IMR-90 (cell line): ENCODE measurements around the gene CPAMD8. TPM values are rescaled to one million over a fixed set of nuclear protein-coding genes. Genes with fewer than 3 reads are reported as not detected.

Experiments used
- ATAC-seq: fragments of 200-7000 bp; cut with Tn5 transposase; 2 replicates; pipeline ENCODE4 v1.9.1; 2020; ENCODE audit warnings: low read depth, mild to moderate bottlenecking, moderate library complexity
- BruUV-seq: library from RNA; stranded (reverse); fragments of 400-500 nt; replicated peaks from 2 replicates; lab custom pipeline; 2021; lab: Mats Ljungman, UMichigan
- CTCF ChIA-PET: fragments of 300-600 bp; formaldehyde crosslinking; extraction: SDS; loops from one replicate; lab custom pipeline; 2021; ENCODE audit warnings: antibody characterized with exemption; lab: Yijun Ruan, JAX
- POLR2A ChIA-PET: fragments of 300-600 bp; sonication (Branson Sonifier 250); formaldehyde crosslinking; loops from one replicate; lab custom pipeline; 2022; ENCODE audit warnings: antibody characterized with exemption; ENCODE audit not compliant: unreplicated experiment; lab: Charles Lee
- DNase-seq: peaks from one replicate; pipeline ENCODE4 v3.0.0; 2013
- H2AFZ ChIP-seq: replicated peaks from 2 replicates; pipeline ENCODE3; 2013; ENCODE audit warnings: low read length, mild to moderate bottlenecking; ENCODE audit not compliant: poor library complexity
- H2AK5ac ChIP-seq: 2 replicates; pipeline ENCODE4 v1.6.1; 2013; ENCODE audit warnings: low read depth, low read length, inconsistent platforms
- H2AK9ac ChIP-seq: replicated peaks from 2 replicates; pipeline ENCODE3; 2013; ENCODE audit warnings: mild to moderate bottlenecking, low read depth, low read length, moderate library complexity; ENCODE audit not compliant: poor library complexity
- H2BK120ac ChIP-seq: 2 replicates; pipeline ENCODE4 v1.6.1; 2013; ENCODE audit warnings: low read depth, low read length, inconsistent platforms
- H2BK15ac ChIP-seq: 3 replicates; pipeline ENCODE4 v1.6.1; 2013; ENCODE audit warnings: low read depth, low read length, inconsistent platforms
- H2BK20ac ChIP-seq: 2 replicates; pipeline ENCODE4 v1.6.1; 2013; ENCODE audit warnings: low read depth, mild to moderate bottlenecking, inconsistent platforms, low read length, moderate library complexity
- H2BK5ac ChIP-seq: 2 replicates; pipeline ENCODE4 v1.6.1; 2013; ENCODE audit warnings: mild to moderate bottlenecking, low read depth, low read length, inconsistent platforms; ENCODE audit not compliant: poor library complexity, severe bottlenecking
- H3K14ac ChIP-seq: replicated peaks from 2 replicates; pipeline ENCODE4 v1.6.1; 2013; ENCODE audit warnings: low read depth, low read length, inconsistent platforms
- H3K18ac ChIP-seq: 2 replicates; pipeline ENCODE4 v1.6.1; 2013; ENCODE audit warnings: low read depth, low read length, control low read depth
- H3K23ac ChIP-seq: 2 replicates; pipeline ENCODE4 v1.6.1; 2013; ENCODE audit warnings: low read depth, low read length, inconsistent platforms
- H3K27ac ChIP-seq: 2 replicates; pipeline ENCODE4 v1.5.1; 2013; ENCODE audit warnings: mild to moderate bottlenecking, control low read depth, low read length; ENCODE audit not compliant: insufficient read depth
- H3K27me3 ChIP-seq: 2 replicates; pipeline ENCODE4 v1.6.1; 2013; ENCODE audit warnings: low read length; ENCODE audit not compliant: control insufficient read depth, insufficient read depth
- H3K36me3 ChIP-seq: 2 replicates; pipeline ENCODE4 v1.6.1; 2013; ENCODE audit warnings: low read length, mixed read lengths; ENCODE audit not compliant: control insufficient read depth, insufficient read depth
- H3K4ac ChIP-seq: 2 replicates; pipeline ENCODE4 v1.6.1; 2013; ENCODE audit warnings: low read depth, low read length, inconsistent platforms
- H3K4me1 ChIP-seq: 2 replicates; pipeline ENCODE4 v1.6.1; 2013; ENCODE audit warnings: low read length, mixed read lengths; ENCODE audit not compliant: control insufficient read depth, insufficient read depth
- H3K4me2 ChIP-seq: 2 replicates; pipeline ENCODE4 v1.6.1; 2013; ENCODE audit warnings: low read depth, mild to moderate bottlenecking, control low read depth, low read length, moderate library complexity
- H3K4me3 ChIP-seq: 2 replicates; pipeline ENCODE4 v1.5.1; 2013; ENCODE audit warnings: low read depth, mild to moderate bottlenecking, control low read depth, low read length, moderate library complexity; ENCODE audit not compliant: insufficient read depth
- H3K56ac ChIP-seq: 2 replicates; pipeline ENCODE4 v1.6.1; 2013; ENCODE audit warnings: low read length, inconsistent platforms; ENCODE audit not compliant: insufficient read depth; ENCODE audit errors: extremely low read depth
- H3K79me1 ChIP-seq, 2 experiments: 2 replicates each; pipeline ENCODE4 v1.6.1; 2013; ENCODE audit warnings: low read length in 2 of 2, inconsistent platforms in 1 of 2, low read depth in 1 of 2
- H3K9ac ChIP-seq: 2 replicates; pipeline ENCODE4 v1.6.1; 2013; ENCODE audit warnings: low read depth, low read length, control low read depth
- H3K9me1 ChIP-seq: 2 replicates; pipeline ENCODE4 v1.6.1; 2013; ENCODE audit warnings: low read length, inconsistent platforms; ENCODE audit not compliant: insufficient read depth
- H3K9me3 ChIP-seq: 2 replicates; pipeline ENCODE4 v1.6.1; 2013; ENCODE audit warnings: low read length; ENCODE audit not compliant: control insufficient read depth, insufficient read depth
- H4K20me1 ChIP-seq: 2 replicates; pipeline ENCODE4 v1.6.1; 2013; ENCODE audit warnings: low read length, inconsistent platforms; ENCODE audit not compliant: insufficient read depth
- H4K5ac ChIP-seq: 2 replicates; pipeline ENCODE4 v1.6.1; 2013; ENCODE audit warnings: mild to moderate bottlenecking, low read depth, low read length, control low read depth
- H4K8ac ChIP-seq, 2 experiments: 2 replicates each; pipeline ENCODE4 v1.6.1; 2013; ENCODE audit warnings: low read depth in 2 of 2, low read length in 2 of 2, control low read depth in 1 of 2, inconsistent platforms in 1 of 2
- H4K91ac ChIP-seq: 2 replicates; pipeline ENCODE4 v1.6.1; 2013; ENCODE audit warnings: low read depth, low read length, inconsistent platforms; ENCODE audit not compliant: insufficient read depth
- BHLHE40 ChIP-seq: fragments of 150-350 bp; IDR thresholded peaks from 2 replicates; pipeline ENCODE4 v1.6.1; 2016; ENCODE audit warnings: mild to moderate bottlenecking, low read depth, low read length
- CEBPB ChIP-seq: IDR thresholded peaks from 2 replicates; pipeline ENCODE4 v1.6.1; 2012; ENCODE audit warnings: low read depth, low read length, improper control_type of control experiment
- CTCF ChIP-seq: conservative IDR thresholded peaks from 2 replicates; pipeline ENCODE4 v1.5.1; 2012; ENCODE audit warnings: mild to moderate bottlenecking, low read depth, low read length, improper control_type of control experiment
- ELK1 ChIP-seq: fragments of 150-350 bp; IDR thresholded peaks from 2 replicates; pipeline ENCODE4 v1.6.1; 2016; ENCODE audit warnings: low read depth, mild to moderate bottlenecking, low read length, moderate library complexity, borderline replicate concordance
- FOS ChIP-seq: fragments of 150-350 bp; IDR thresholded peaks from 2 replicates; pipeline ENCODE4 v1.6.1; 2016; ENCODE audit warnings: low read depth, low read length
- MAFK ChIP-seq: IDR thresholded peaks from 2 replicates; pipeline ENCODE4 v1.6.1; 2012; ENCODE audit warnings: low read depth, low read length, improper control_type of control experiment
- MXI1 ChIP-seq: IDR thresholded peaks from 2 replicates; pipeline ENCODE4 v1.6.1; 2012; ENCODE audit warnings: low read depth, mild to moderate bottlenecking, low read length, moderate library complexity, borderline replicate concordance
- NFE2L2 ChIP-seq: fragments of 150-350 bp; IDR thresholded peaks from 2 replicates; pipeline ENCODE4 v1.6.1; 2016; ENCODE audit warnings: low read depth, mild to moderate bottlenecking, low read length
- RAD21 ChIP-seq: IDR thresholded peaks from 2 replicates; pipeline ENCODE4 v1.6.1; 2012; ENCODE audit warnings: low read length, improper control_type of control experiment
- RFX5 ChIP-seq: IDR thresholded peaks from 2 replicates; pipeline ENCODE4 v1.8.0; 2012; ENCODE audit warnings: low read depth, mild to moderate bottlenecking, low read length, moderate library complexity
- SMC3 ChIP-seq: fragments of 150-350 bp; IDR thresholded peaks from 2 replicates; pipeline ENCODE4 v1.6.1; 2016; ENCODE audit warnings: low read depth, mild to moderate bottlenecking, antibody characterized with exemption, low read length, moderate library complexity
- USF2 ChIP-seq: fragments of 150-350 bp; IDR thresholded peaks from 2 replicates; pipeline ENCODE4 v1.6.1; 2017; ENCODE audit warnings: mild to moderate bottlenecking, antibody characterized with exemption, low read length, low read depth
- WGBS, 2 experiments: methylation state at CpG; one replicate each; pipeline versions ENCODE4 v1.1.5 to v1.1.7; 2013; ENCODE audit warnings: missing lambda C conversion rate in 2 of 2; ENCODE audit not compliant: insufficient read length in 1 of 2; ENCODE audit errors: extremely low coverage in 2 of 2; 5-methylcytosine and 5-hydroxymethylcytosine counted together
- dilution Hi-C: fragments of 300-500 bp; cut with HindIII; formaldehyde crosslinking; loops from one replicate; pipeline ENCODE4 v1.14.3; 2018; ENCODE audit warnings: low sequenced_read_pairs; ENCODE audit not compliant: unreplicated experiment
- in situ Hi-C: fragments of 300-500 bp; cut with MboI; formaldehyde crosslinking; loops from 3 replicates; pipeline ENCODE4 v1.14.3; 2019; ENCODE audit warnings: low sequenced_read_pairs, inconsistent platforms, mixed read lengths
- intact Hi-C: fragments of 100-400 bp; cut with micrococcal nuclease; formaldehyde crosslinking; loops from 2 replicates; pipeline ENCODE4 v1.10.0; 2022
- polyA plus RNA-seq, 3 experiments: library from polyadenylated mRNA; depleted of rRNA; stranded (reverse); fragments of >200 nt; gene quantifications; 2 replicates each; pipeline ENCODE4 v1.2.3, GENCODE V29; 2012; ENCODE audit warnings: low replicate concordance in 1 of 3
- total RNA-seq: library from RNA; depleted of rRNA; stranded (reverse); fragments of >200 nt; gene quantifications from 2 replicates; pipeline ENCODE4 v1.2.3, GENCODE V29; 2012

Gene CPAMD8
- total and polyA plus RNA-seq, 2 of the 4 experiments (the other 2 are of a cell fraction): 0.36 to 0.79 TPM

GRCh38 chr19:16915734-16916133, 110.9 kb downstream of the CPAMD8 start:
- ChIA-PET POLR2A (no interaction called here), CTCF (no interaction called here)
- Histone ChIP-seq H3K36me3 (no peaks in the 10 kb centered on the region), H3K4me2 (no peak overlapping the region), H3K4me3 (no peak overlapping the region), H4K8ac (no peak overlapping the region), H4K5ac (no peak overlapping the region), H3K9me1 (no peaks in the 10 kb centered on the region), H3K14ac (no peak overlapping the region), H3K27me3 (no peaks in the 10 kb centered on the region; the same call in 1 of the 2 replicates), H2AK5ac (no peak overlapping the region), H3K23ac (no peak overlapping the region), H3K4me1 (no peaks in the 10 kb centered on the region), H3K79me1 (no peaks in the 10 kb centered on the region), H3K56ac (no peak overlapping the region), H4K91ac (no peak overlapping the region), H3K27ac (no peak overlapping the region), H2BK120ac (no peak overlapping the region), H2AFZ (no peak overlapping the region), H3K9ac (no peak overlapping the region), H2BK15ac (no peak overlapping the region), H4K20me1 (no peaks in the 10 kb centered on the region), H2AK9ac (no peak overlapping the region), H3K18ac (no peak overlapping the region), H3K4ac (no peak overlapping the region), H3K9me3 (peaks cover 30% of the 10 kb centered on the region), H2BK5ac (no peak overlapping the region), H2BK20ac (no peak overlapping the region)
- ATAC-seq (no peak), DNase-seq (no peak)
- in situ Hi-C loops: no loop called here
- WGBS, 2 experiments: 80% methylated on average over 1 of the region's 3 CpGs; no CpG with 5 or more reads in 1 of the 2 experiments
- TF ChIP-seq CTCF: no peak
- TF ChIP-seq MAFK: no peak
- no peak for TF ChIP-seq RFX5
- no peak for TF ChIP-seq BHLHE40
- no peak for TF ChIP-seq CEBPB
- no peak for TF ChIP-seq NFE2L2
- no peak for TF ChIP-seq ELK1
- TF ChIP-seq SMC3: no peak
- no peak for TF ChIP-seq USF2
- no peak for TF ChIP-seq FOS
- TF ChIP-seq RAD21: no peak
- no peak for TF ChIP-seq MXI1
- BruUV-seq: no TSS peak
- intact Hi-C loops: no loop called here
- dilution Hi-C loops: no loop called here
